ENCODE results near the gene LEMD3.

The LEMD3 gene

DNA sequence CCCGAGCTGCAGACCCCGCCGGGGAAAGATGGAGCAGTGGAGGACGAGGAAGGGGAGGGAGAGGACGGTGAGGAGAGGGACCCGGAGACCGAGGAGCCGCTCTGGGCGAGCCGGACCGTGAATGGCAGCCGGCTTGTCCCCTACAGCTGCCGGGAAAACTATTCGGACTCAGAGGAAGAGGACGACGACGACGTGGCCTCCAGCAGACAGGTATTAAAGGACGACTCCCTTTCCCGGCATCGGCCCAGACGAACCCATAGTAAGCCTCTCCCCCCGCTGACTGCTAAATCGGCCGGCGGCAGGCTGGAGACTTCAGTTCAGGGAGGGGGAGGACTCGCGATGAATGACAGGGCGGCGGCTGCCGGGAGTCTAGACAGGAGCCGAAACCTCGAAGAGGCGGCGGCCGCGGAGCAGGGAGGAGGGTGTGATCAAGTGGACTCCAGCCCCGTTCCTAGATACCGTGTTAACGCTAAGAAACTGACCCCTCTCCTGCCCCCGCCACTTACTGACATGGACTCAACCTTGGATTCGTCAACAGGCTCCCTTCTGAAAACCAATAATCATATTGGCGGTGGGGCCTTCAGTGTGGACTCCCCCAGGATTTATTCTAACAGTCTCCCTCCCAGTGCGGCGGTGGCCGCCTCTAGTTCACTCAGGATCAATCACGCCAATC, 962 bp downstream of the LEMD3 start:
- DNase-seq (ENCODE audit: low read depth, low spot score), result peak; percentile 85

DNA sequence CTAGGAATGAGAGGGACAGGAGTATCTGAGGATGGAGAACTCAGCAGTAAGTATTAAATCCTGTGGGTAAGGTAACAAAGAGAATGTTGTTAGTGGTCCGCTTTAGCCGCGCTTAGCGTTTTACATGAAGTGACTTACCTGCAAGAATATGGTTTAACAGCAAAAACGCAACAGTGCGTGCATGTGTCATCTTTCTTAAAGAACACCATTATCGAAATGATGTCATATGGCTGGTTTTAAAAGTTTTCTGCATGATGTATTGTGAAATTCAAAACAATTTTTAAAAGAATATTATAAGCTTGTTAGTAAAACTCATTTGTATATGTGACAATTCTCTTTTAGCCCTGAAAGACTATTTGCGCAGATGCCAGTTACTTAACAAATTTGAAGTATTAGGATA, 1.7 kb downstream of the LEMD3 start:
- no peak for DNase-seq (ENCODE audit: low read depth, low spot score)

DNA sequence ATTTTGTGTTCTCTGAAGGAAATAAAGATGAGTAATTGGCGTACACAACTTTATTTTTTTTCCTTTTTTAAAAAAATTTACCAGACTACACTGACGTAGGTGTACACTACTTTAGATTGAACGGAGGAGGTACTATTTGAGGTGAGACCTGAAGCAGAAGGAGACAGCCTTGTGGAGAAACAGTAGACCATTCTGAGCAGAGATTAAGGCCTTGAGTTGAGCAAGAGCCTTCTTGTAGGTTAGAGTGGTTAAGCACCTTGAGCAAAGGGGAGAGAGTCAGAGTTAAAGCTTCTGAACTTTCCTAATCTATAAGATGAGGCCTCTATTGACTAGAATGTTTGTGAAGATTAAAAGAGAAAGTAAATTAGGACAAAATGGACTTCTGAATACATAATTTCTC, 2.5 kb downstream of the LEMD3 start:
- no peak for DNase-seq (ENCODE audit: low read depth, low spot score)

DNA sequence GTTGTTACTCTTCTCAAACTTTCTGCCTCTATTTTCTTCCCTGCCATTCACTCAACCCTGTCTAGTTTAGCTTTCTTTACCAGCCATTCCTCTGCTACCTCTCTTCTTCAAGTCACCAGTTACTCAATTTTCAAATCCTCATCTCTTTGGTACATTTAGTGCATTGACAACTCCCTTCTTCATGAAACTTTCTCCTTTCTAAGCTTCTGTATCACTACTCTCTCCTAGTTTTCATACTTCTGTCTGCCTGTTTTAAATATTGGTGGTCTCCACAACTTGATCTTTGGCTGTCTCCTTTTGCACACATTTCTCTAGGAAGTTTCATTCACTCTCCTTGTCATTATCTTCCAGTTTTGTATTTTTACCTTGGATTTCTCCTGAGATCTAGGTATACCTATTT, 6.0 kb downstream of the LEMD3 start:
- DNase-seq (ENCODE audit: low read depth, low spot score), result no peak

DNA sequence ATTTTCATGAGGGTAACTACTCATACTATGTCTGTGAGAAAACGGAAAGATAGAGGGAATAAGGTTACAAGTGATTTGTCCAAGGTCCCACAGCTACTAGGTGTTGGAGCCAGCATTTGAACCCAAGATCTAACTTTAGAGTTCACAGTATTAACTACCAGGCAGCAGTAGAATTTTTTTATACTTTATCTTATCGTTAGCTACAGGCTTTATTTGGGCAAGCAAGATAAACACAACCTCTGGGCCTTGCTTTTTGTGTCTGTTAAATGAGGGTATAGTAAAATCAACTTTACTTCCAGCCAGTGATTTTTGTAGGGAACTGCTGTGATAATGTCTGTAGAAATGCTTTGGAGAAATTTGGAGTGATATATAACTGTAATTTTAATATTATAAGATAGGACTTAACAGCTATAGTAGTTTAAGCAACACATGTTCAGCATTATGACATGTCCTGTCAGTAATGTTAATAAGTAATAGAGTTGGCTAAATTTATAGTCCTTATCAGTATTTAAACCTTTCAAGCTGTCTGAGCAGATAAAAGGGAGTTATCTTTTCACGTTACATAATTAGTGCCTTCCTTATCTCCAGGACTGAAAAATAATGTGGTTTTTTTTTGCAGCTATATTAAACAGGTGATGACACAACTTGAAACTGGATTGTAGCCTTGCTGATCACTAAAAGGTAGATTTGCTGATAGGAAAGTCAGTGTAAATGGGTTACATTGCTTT, 12.8 kb downstream of the LEMD3 start:
- DNase-seq (ENCODE audit: low read depth, low spot score), result no peak

DNA sequence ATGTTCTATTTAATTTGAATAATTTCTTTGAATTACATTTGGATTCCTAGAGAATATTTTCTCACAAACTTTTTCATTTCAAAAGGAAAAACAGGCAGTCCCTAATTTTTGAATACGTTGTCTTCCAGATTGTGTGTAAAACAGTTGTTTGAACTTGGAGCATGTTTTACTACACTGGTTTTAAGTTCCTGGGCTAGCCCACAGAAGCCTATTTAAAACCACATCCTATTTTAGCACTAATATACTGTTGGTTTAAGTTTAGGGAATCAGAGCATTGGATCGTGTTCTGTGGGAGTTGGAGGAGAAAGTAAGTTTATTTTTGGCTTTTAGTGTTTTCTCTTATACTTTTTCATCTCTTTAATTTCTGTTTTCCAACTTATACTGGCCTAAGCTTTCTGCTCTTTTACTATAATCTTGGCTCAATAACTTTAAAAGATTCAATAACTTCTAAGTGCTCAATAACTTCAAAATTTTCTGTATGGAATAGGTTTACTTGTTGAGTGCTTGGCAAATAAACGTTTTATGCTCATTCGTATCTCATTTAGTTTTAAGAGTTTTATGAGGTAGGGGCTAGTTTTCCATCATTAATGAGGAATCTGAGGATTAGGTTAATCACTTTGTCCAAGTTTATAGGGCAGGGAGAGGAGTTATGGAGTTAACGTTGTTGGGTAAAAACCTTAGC, 14.9 kb downstream of the LEMD3 start:
- DNase-seq (ENCODE audit: low read depth, low spot score), result no peak

DNA sequence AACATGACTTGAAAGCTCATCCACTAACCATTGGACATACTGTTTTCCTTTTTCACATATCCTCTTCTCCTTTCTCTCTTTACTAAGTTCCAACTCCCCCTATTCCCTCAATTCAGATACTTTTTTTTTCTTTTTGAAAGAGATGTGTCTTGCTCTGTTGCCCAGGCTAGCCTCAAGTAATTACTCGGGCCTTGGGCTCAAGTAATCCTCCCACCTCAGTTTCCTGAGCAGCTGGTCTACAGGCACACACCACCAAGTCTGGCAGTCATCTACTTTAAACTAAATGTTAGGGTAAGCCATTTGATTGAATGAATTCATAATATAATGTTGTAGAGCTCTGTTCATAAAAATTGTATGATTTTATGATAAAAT, 15.5 kb downstream of the LEMD3 start:
- DNase-seq (ENCODE audit: low read depth, low spot score), result no peak

DNA sequence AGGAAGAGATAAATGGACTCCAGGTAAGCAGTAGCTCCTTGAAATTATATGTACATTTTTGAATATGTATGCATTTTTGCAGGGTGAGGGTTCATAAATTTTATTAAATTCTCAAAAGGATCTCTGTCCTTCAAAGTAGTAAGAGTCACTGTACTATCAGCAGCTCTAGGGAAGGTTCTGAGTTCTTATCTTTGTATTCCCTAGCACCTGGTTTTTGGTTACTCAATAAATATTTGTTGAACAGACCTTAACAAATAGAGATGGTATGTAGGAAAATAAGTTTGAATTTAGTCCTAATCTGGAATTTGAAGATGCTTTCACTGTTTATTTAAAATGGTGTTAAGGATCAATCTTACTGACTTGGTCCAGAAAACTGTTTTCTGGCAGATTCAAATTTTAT, 18.3 kb downstream of the LEMD3 start:
- DNase-seq (ENCODE audit: low read depth, low spot score), result no peak

DNA sequence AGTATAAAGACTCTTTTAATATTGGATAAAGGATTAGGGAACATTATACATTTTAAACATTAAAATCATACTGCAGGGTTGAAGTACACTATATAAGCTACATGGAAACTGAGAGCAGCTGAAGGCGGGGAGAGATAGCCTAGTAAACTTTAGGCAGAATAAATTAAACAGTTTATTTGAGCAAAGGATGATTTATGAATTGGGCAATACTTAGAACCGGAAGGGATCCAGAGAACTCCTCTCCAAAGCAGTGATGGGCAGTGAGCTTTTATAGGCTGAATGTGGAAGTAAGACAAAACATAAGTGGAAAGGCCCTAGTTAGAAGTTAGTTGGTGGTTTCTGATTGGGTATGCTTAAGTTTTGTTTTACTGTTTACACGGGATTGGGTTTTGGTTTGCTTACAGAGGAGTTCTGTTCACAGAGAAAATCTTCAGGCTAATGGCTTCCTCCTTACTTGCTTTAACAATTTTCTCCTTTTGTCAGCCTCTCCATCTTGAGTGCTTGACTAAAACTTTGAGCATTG, 18.9 kb downstream of the LEMD3 start:
- DNase-seq (ENCODE audit: low read depth, low spot score), result no peak

DNA sequence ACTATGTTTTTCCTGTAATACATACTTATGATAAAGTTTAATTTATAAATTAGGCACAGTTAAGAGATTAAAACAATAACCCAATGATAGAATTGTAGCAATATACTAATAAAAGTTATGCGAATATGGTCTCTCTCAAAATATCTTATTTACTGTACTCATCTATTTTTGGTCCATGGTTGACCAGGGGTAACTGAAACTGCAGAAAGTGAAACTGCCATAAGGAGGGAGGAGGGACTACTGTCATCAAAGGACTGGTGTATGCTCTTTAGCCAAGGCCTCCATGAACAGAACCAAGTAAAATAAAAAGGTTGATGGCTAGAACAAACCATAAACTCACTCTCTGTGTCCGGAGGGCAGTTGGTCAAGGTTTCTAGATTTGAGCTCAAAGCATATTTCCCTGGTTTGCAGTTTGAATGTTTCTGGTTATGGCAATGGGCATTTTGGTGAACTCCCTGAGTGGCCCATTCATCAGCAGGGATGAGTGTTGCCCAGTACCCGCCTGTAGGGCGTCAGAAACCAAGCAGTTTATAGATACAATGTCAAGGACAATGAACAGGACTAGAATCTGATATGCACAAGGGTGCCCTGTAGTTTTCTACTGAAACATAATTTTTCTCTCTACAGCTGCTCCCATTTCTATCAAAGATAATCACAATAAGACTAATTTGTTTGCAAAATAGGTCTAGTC, 19.8 kb downstream of the LEMD3 start:
- no peak for DNase-seq (ENCODE audit: low read depth, low spot score)

DNA sequence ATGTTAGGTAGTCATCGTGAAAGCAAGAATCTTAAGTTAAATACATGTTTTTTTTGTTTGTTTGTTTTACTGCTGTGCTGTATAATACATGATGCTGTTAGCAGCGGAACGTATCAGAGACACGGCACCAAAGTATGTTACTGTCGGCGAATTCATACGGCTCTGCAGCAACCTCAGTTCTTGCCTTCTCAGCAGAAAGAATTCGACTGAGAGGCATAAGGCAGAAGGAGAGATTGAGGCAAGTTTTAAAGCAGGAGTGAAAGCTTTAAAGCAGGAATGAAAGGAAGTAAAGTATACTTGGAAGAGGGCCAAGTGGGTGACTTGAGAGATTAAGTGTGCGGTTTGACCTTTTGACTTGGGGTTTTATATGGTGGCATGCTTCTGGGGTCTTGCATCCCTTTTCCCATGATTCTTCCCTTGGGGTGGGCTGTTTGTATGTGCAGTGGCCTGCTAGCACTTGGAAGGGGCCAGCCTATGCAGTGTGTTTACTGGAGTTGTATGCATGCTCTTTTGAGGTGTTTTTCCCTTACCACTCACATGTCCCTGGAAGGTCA, 23.7 kb downstream of the LEMD3 start:
- DNase-seq (ENCODE audit: low read depth, low spot score), result no peak

DNA sequence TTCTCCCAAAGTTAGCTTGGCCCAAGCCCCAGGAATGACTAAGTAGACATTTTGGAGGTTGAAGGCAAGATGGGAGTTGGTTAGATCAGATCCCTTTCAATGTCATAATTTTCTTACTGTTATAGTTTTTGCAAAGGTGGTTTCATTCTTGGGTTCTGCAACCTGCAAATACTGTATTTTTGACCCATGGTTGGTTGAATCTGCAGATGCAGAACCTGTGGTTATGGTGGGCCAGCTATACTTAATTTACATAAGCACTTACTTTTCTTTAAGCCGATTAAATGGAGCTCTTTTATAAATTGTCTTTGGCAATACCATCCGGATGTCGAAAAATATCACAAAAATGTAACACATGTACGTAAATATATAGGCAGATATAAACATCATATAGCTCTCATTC, 25.6 kb downstream of the LEMD3 start:
- DNase-seq (ENCODE audit: low read depth, low spot score), result no peak

DNA sequence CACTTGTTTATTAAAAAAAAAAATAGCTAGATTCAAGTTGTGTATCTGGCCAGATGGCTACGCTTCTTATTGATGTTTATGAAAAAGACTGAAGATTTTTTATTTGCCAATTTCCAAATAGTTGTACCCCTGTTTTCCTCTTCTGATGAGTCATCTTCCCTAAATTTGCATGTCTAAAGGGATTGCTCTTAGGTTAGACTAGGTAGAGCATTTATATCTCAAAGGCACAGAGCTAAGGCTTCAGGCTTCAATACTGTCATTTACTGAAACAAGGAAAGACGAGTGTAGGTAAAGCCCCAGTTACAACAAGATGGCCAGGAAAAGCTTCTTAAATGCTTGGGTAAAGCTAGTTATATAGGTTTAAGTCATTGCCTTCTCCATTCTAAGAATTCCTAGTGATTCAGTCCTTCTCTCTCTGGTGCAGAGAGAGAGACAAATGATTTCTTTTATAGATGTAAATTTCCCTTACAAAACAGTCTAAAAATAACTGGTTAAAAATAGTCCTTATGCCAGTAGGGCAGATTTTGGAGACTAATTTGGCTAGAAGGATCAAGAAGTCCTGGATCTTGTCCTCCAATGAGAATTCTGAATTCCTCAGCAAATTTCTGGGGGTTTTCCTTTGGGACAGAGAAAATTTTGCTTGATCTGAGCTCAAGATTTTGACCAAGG, 26.1 kb downstream of the LEMD3 start:
- DNase-seq (ENCODE audit: low read depth, low spot score), result no peak

DNA sequence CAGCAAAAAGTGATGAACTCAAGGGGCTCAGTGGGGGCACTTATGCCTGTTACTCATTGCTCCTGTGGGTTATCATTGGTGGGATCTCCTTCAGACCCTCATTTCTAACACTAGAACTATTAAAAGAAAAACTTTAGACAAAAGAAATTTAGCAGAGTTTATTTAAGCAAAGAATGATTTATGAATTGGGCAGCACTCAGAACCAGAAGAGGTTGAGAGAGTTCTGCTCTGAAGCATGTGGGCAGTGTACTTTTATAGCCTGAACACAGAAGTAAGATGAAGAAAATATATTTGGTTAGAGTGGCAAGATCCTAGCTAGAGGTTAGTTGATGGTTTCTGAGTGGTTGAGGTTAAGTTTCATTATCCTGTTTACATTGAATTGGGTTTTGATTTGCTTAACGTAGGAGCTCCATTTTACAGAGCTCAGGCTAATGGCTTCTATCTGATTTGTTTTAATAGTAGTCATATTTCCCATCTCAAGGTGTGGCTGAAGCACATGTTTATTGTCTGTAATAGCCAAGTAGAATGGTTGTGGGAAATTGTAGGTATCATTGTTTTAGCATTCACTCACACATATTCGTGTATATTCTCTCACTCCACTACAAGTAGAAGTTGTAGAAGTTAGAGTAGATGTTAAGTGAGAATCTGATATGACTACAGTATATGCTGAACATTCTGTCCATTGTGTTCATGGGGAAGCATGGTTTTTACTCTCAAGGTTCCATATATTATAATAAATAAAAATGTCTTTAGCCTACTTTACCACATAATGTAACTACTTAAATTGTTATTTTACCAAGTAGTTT, 27.6 kb downstream of the LEMD3 start:
- DNase-seq (ENCODE audit: low read depth, low spot score), result no peak

DNA sequence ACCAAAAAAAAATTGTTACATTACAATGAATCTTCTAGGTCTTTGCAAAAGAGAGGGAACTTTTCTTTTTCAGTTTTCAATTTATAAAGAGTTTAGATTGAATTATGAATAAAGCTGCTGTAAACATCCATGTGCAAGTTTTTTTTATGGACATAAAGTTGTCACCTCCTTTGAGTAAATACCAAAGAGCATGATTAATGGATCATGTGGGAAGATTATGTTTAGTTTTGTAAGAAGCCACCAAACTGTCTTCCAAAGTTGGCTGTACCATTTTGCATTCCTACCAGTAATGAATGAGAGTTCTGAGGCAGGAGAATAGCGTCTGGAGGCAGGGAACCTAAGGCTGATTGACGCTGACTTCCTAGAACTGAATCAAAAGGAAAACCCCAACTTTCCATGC, 30.2 kb downstream of the LEMD3 start:
- DNase-seq (ENCODE audit: low read depth, low spot score), result no peak

DNA sequence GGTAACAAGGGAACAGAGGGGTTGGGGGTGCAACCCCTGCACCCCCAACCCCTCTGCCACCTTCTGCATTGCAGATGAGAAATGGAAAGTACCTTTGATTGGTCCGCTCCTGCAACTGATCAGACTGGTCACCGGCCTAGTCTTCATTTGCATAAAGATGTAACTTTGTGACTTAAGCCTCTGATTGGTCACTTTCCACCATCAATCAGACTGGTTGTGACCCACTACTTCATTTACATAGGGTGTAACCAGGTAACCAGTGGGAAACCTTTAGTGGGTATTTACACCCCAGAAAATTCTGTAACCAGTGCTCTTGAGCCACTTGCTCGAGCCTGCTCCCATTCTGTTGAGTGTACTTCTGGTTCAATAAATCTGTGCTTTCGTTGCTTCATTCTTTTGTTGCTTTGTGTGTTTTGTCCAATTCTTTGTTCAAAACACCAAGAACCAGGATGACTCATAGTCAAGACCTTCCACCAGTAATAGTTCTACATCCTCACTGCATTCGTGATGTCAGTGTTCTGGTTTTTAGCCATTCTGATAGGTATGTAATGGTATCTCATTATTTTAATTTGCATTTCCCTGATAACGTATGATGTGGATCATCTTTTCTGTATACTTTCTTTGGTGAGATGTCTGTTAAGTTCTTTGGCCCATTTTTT, 30.8 kb downstream of the LEMD3 start:
- DNase-seq (ENCODE audit: low read depth, low spot score), result no peak

DNA sequence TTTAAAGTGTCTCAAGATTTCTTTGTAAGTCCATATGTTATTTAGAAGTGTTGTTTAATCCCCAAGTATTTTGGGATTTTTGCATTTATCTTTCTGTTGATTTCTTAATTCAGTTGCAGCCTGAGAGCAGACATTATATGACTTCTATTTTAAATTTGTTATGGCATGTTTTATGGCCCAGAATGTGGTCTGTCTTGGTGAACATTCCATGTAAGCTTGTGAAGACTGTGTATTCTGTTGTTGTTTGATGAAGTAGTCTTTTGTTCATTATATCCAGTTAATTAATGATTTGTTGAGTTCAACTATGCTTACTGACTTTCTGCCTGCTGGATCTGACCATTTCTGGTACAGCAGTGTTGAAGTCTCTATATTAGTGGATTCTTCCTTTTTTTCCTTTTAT, 34.0 kb downstream of the LEMD3 start:
- DNase-seq (ENCODE audit: low read depth, low spot score), result no peak

DNA sequence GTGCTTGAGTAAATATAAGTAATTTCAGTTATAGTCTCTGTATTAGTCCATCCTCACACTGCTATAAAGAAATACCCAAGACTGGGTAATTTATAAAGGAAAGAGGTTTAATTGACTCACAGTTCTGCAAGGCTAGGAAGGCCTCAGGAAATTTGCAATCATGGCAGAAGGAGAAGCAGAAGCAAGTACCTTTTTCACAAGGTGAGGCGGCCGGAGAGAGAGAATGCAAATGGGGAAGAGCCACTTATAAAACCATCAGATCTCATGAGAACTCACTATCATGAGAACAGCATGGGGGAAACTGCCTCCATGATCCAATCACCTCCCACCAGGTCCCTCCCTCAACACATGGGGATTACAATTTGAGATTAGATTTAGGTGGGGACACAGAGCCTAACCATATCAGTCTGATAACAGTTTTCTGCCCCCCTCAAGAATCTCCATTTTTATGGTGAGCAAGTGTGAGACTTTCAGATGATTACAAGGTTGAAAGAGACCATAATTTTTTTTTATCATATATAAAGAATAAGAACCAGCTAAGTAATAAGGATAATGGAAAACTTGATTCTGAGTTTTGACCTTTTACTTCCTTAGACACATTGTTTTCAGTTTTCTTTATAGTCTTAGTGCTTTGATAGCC, 35.6 kb downstream of the LEMD3 start:
- no peak for DNase-seq (ENCODE audit: low read depth, low spot score)

DNA sequence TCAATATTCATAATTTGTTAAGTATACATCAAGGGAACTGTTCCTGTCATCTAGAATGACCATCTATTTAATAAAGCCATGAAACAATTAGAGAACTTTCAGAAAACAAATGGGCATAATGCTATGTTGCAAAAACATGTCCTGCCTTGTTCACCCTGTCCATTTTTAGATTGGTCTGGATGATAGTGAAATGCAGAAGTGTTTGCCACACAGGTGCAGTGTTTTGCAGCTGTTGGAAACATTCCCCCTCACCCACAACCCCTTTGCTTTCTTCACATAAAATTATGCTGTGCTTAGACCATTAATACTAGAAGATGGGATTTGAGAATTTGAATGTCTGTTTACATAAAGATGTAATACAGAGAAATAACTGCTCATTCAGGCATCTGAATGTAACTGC, 36.5 kb downstream of the LEMD3 start:
- no peak for DNase-seq (ENCODE audit: low read depth, low spot score)

DNA sequence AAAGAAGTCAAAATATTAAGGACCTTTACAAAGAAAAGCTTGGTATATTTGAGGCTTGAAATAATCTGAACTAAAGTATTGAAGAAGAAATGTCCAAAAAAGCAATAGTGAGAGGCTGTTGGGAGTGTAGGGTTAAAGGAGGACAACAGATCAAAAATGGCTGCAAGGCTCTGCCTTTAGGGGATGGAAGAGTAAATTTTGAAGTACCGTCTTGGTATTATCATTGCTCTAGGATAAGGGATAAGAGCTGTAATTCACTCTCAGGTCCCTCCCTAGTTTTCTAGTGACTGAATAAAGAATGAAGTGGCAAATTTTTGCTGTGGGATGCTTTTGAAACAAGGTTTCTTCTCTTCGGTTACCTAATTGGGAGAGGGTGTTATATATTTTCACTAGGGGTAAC, 38.7 kb downstream of the LEMD3 start:
- DNase-seq (ENCODE audit: low read depth, low spot score), result no peak

Measured in ELF-1 (cell line).